IMR-90 (cell line): ENCODE data around the gene PRPF40B. TPM values are rescaled to one million over a fixed set of nuclear protein-coding genes. Genes with fewer than 3 reads are reported as not detected.

Experiments
- ATAC-seq: fragments of 200-7000 bp; cut with Tn5 transposase; 2 replicates; pipeline ENCODE4 v1.9.1; 2020; ENCODE audit warnings: low read depth, mild to moderate bottlenecking, moderate library complexity
- BruUV-seq: library from RNA; stranded (reverse); fragments of 400-500 nt; replicated peaks from 2 replicates; lab custom pipeline; 2021; lab: Mats Ljungman, UMichigan
- CTCF ChIA-PET: fragments of 300-600 bp; formaldehyde crosslinking; extraction: SDS; loops from one replicate; lab custom pipeline; 2021; ENCODE audit warnings: antibody characterized with exemption; lab: Yijun Ruan, JAX
- POLR2A ChIA-PET: fragments of 300-600 bp; sonication (Branson Sonifier 250); formaldehyde crosslinking; loops from one replicate; lab custom pipeline; 2022; ENCODE audit warnings: antibody characterized with exemption; ENCODE audit not compliant: unreplicated experiment; lab: Charles Lee
- DNase-seq: peaks from one replicate; pipeline ENCODE4 v3.0.0; 2013
- H2AFZ ChIP-seq: replicated peaks from 2 replicates; pipeline ENCODE3; 2013; ENCODE audit warnings: low read length, mild to moderate bottlenecking; ENCODE audit not compliant: poor library complexity
- H2AK5ac ChIP-seq: 2 replicates; pipeline ENCODE4 v1.6.1; 2013; ENCODE audit warnings: low read depth, low read length, inconsistent platforms
- H2AK9ac ChIP-seq: replicated peaks from 2 replicates; pipeline ENCODE3; 2013; ENCODE audit warnings: mild to moderate bottlenecking, low read depth, low read length, moderate library complexity; ENCODE audit not compliant: poor library complexity
- H2BK120ac ChIP-seq: 2 replicates; pipeline ENCODE4 v1.6.1; 2013; ENCODE audit warnings: low read depth, low read length, inconsistent platforms
- H2BK15ac ChIP-seq: 3 replicates; pipeline ENCODE4 v1.6.1; 2013; ENCODE audit warnings: low read depth, low read length, inconsistent platforms
- H2BK20ac ChIP-seq: 2 replicates; pipeline ENCODE4 v1.6.1; 2013; ENCODE audit warnings: low read depth, mild to moderate bottlenecking, inconsistent platforms, low read length, moderate library complexity
- H2BK5ac ChIP-seq: 2 replicates; pipeline ENCODE4 v1.6.1; 2013; ENCODE audit warnings: mild to moderate bottlenecking, low read depth, low read length, inconsistent platforms; ENCODE audit not compliant: poor library complexity, severe bottlenecking
- H3K14ac ChIP-seq: replicated peaks from 2 replicates; pipeline ENCODE4 v1.6.1; 2013; ENCODE audit warnings: low read depth, low read length, inconsistent platforms
- H3K18ac ChIP-seq: 2 replicates; pipeline ENCODE4 v1.6.1; 2013; ENCODE audit warnings: low read depth, low read length, control low read depth
- H3K23ac ChIP-seq: 2 replicates; pipeline ENCODE4 v1.6.1; 2013; ENCODE audit warnings: low read depth, low read length, inconsistent platforms
- H3K27ac ChIP-seq: 2 replicates; pipeline ENCODE4 v1.5.1; 2013; ENCODE audit warnings: mild to moderate bottlenecking, control low read depth, low read length; ENCODE audit not compliant: insufficient read depth
- H3K27me3 ChIP-seq: 2 replicates; pipeline ENCODE4 v1.6.1; 2013; ENCODE audit warnings: low read length; ENCODE audit not compliant: control insufficient read depth, insufficient read depth
- H3K36me3 ChIP-seq: 2 replicates; pipeline ENCODE4 v1.6.1; 2013; ENCODE audit warnings: low read length, mixed read lengths; ENCODE audit not compliant: control insufficient read depth, insufficient read depth
- H3K4ac ChIP-seq: 2 replicates; pipeline ENCODE4 v1.6.1; 2013; ENCODE audit warnings: low read depth, low read length, inconsistent platforms
- H3K4me1 ChIP-seq: 2 replicates; pipeline ENCODE4 v1.6.1; 2013; ENCODE audit warnings: low read length, mixed read lengths; ENCODE audit not compliant: control insufficient read depth, insufficient read depth
- H3K4me2 ChIP-seq: 2 replicates; pipeline ENCODE4 v1.6.1; 2013; ENCODE audit warnings: low read depth, mild to moderate bottlenecking, control low read depth, low read length, moderate library complexity
- H3K4me3 ChIP-seq: 2 replicates; pipeline ENCODE4 v1.5.1; 2013; ENCODE audit warnings: low read depth, mild to moderate bottlenecking, control low read depth, low read length, moderate library complexity; ENCODE audit not compliant: insufficient read depth
- H3K56ac ChIP-seq: 2 replicates; pipeline ENCODE4 v1.6.1; 2013; ENCODE audit warnings: low read length, inconsistent platforms; ENCODE audit not compliant: insufficient read depth; ENCODE audit errors: extremely low read depth
- H3K79me1 ChIP-seq, 2 experiments: 2 replicates each; pipeline ENCODE4 v1.6.1; 2013; ENCODE audit warnings: low read length in 2 of 2, inconsistent platforms in 1 of 2, low read depth in 1 of 2
- H3K9ac ChIP-seq: 2 replicates; pipeline ENCODE4 v1.6.1; 2013; ENCODE audit warnings: low read depth, low read length, control low read depth
- H3K9me1 ChIP-seq: 2 replicates; pipeline ENCODE4 v1.6.1; 2013; ENCODE audit warnings: low read length, inconsistent platforms; ENCODE audit not compliant: insufficient read depth
- H3K9me3 ChIP-seq: 2 replicates; pipeline ENCODE4 v1.6.1; 2013; ENCODE audit warnings: low read length; ENCODE audit not compliant: control insufficient read depth, insufficient read depth
- H4K20me1 ChIP-seq: 2 replicates; pipeline ENCODE4 v1.6.1; 2013; ENCODE audit warnings: low read length, inconsistent platforms; ENCODE audit not compliant: insufficient read depth
- H4K5ac ChIP-seq: 2 replicates; pipeline ENCODE4 v1.6.1; 2013; ENCODE audit warnings: mild to moderate bottlenecking, low read depth, low read length, control low read depth
- H4K8ac ChIP-seq, 2 experiments: 2 replicates each; pipeline ENCODE4 v1.6.1; 2013; ENCODE audit warnings: low read depth in 2 of 2, low read length in 2 of 2, control low read depth in 1 of 2, inconsistent platforms in 1 of 2
- H4K91ac ChIP-seq: 2 replicates; pipeline ENCODE4 v1.6.1; 2013; ENCODE audit warnings: low read depth, low read length, inconsistent platforms; ENCODE audit not compliant: insufficient read depth
- BHLHE40 ChIP-seq: fragments of 150-350 bp; IDR thresholded peaks from 2 replicates; pipeline ENCODE4 v1.6.1; 2016; ENCODE audit warnings: mild to moderate bottlenecking, low read depth, low read length
- CEBPB ChIP-seq: IDR thresholded peaks from 2 replicates; pipeline ENCODE4 v1.6.1; 2012; ENCODE audit warnings: low read depth, low read length, improper control_type of control experiment
- MAZ ChIP-seq: IDR thresholded peaks from 2 replicates; pipeline ENCODE4 v1.6.1; 2012; ENCODE audit warnings: low read depth, mild to moderate bottlenecking, low read length, improper control_type of control experiment, moderate library complexity, borderline replicate concordance
- MXI1 ChIP-seq: IDR thresholded peaks from 2 replicates; pipeline ENCODE4 v1.6.1; 2012; ENCODE audit warnings: low read depth, mild to moderate bottlenecking, low read length, moderate library complexity, borderline replicate concordance
- NFE2L2 ChIP-seq: fragments of 150-350 bp; IDR thresholded peaks from 2 replicates; pipeline ENCODE4 v1.6.1; 2016; ENCODE audit warnings: low read depth, mild to moderate bottlenecking, low read length
- RAD21 ChIP-seq: IDR thresholded peaks from 2 replicates; pipeline ENCODE4 v1.6.1; 2012; ENCODE audit warnings: low read length, improper control_type of control experiment
- RCOR1 ChIP-seq: IDR thresholded peaks from 2 replicates; pipeline ENCODE4 v1.6.1; 2012; ENCODE audit warnings: mild to moderate bottlenecking, low read length, improper control_type of control experiment; ENCODE audit not compliant: insufficient replicate concordance
- RFX5 ChIP-seq: IDR thresholded peaks from 2 replicates; pipeline ENCODE4 v1.8.0; 2012; ENCODE audit warnings: low read depth, mild to moderate bottlenecking, low read length, moderate library complexity
- SMC3 ChIP-seq: fragments of 150-350 bp; IDR thresholded peaks from 2 replicates; pipeline ENCODE4 v1.6.1; 2016; ENCODE audit warnings: low read depth, mild to moderate bottlenecking, antibody characterized with exemption, low read length, moderate library complexity
- WGBS, 2 experiments: methylation state at CpG; one replicate each; pipeline versions ENCODE4 v1.1.5 to v1.1.7; 2013; ENCODE audit warnings: missing lambda C conversion rate in 2 of 2; ENCODE audit not compliant: insufficient read length in 1 of 2; ENCODE audit errors: extremely low coverage in 2 of 2; 5-methylcytosine and 5-hydroxymethylcytosine counted together
- dilution Hi-C: fragments of 300-500 bp; cut with HindIII; formaldehyde crosslinking; loops from one replicate; pipeline ENCODE4 v1.14.3; 2018; ENCODE audit warnings: low sequenced_read_pairs; ENCODE audit not compliant: unreplicated experiment
- in situ Hi-C: fragments of 300-500 bp; cut with MboI; formaldehyde crosslinking; loops from 3 replicates; pipeline ENCODE4 v1.14.3; 2019; ENCODE audit warnings: low sequenced_read_pairs, inconsistent platforms, mixed read lengths
- intact Hi-C: fragments of 100-400 bp; cut with micrococcal nuclease; formaldehyde crosslinking; loops from 2 replicates; pipeline ENCODE4 v1.10.0; 2022
- polyA plus RNA-seq, 3 experiments: library from polyadenylated mRNA; depleted of rRNA; stranded (reverse); fragments of >200 nt; gene quantifications; 2 replicates each; pipeline ENCODE4 v1.2.3, GENCODE V29; 2012; ENCODE audit warnings: low replicate concordance in 1 of 3
- total RNA-seq: library from RNA; depleted of rRNA; stranded (reverse); fragments of >200 nt; gene quantifications from 2 replicates; pipeline ENCODE4 v1.2.3, GENCODE V29; 2012
- TF ChIP-seq, protein P1 (sequence below): conservative IDR thresholded peaks from 2 replicates; pipeline ENCODE4 v1.5.1; 2012; ENCODE audit warnings: mild to moderate bottlenecking, low read depth, low read length, improper control_type of control experiment
- TF ChIP-seq, protein P2 (sequence below): fragments of 150-350 bp; IDR thresholded peaks from 2 replicates; pipeline ENCODE4 v1.6.1; 2017; ENCODE audit warnings: mild to moderate bottlenecking, antibody characterized with exemption, low read length, low read depth

Gene PRPF40B
- total and polyA plus RNA-seq, 2 of the 4 experiments (the other 2 are of a cell fraction): 5.0 to 11.8 TPM

DNA sequence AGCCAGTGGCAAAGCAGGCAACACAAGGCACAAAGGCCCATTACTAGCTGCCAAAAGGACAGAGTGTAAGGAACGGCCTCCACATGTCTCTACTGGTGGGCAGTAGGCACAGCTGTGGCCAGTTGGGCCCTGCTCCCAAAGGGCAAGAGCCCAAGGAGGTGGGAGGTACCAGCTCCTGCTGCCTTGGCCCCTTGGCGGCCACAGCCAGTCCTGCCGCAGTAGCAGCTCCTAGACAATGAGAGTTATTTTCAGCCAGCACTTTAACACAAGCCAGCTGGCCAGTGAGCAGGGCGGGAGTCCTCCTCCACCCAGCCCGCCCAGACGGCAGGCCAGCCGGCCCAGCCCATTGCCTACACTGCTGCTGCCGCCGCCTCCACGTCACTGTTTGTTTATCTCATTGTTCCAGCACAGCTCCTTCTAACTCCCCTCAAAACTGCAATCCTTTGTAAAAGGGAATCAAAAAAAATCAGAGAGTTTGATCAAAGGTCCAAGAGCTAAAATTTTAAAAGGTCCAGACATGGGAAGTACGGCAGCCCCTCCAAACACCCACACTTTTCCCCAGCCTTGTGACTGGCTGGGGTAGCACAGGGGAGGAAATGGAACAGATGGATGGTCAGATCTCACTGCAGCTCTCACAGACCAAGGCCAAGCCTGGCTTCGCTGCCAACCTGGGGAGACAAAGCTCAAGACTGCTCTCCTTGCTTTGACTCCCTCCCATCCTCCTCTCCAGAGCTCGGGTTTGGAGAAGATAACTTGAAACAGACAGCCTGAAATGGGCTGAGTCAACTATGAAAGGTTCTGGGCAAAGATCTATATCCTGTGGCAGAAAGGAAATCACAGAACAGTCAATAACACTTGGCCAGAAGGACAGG, 50.3 kb downstream of the PRPF40B start (continued):
- TF ChIP-seq MAZ (peak; percentile 83; the same call in 1 of the 2 replicates), RAD21 (peak; percentile 42), BHLHE40 (no peak)

DNA sequence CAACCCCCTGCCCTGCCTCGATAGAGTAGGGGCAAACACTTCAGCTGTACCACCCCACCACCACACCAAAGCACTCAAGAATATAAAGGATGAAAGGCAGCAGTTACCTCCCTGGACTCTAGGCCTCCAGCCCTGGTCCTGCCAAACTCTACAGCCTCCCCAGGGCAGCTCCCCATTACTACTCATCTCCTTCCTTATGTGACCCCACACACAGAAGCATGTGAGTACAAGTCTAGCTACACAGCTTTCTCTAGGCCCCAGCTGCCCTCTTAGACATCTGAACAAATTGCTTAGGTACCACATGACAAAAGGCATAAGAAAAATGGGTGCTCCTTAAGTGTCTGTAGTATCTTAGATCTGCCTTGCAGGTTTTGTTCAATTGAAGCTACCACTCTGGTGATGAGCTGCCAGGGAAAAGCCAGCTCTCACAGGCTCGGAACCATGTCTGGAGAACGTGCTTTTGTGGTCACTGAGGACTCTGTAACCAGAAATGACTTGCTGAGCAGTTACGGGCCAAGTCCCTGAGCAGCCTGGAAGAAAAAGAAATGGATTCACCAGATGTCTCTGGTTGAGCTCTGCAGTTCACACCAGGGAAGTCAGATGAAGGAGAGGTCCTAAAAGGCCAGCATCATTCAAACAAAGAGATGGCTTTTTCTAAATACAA, 51.1 kb downstream of the PRPF40B start:
- H2BK5ac ChIP-seq: peak overlapping the region; percentile 67
- H3K9me3 ChIP-seq: no peaks in the 10 kb centered on the region
- peak overlapping the region; percentile 90 for H4K91ac ChIP-seq
- H4K20me1 ChIP-seq: no peaks in the 10 kb centered on the region
- H3K27me3 ChIP-seq: no peaks in the 10 kb centered on the region
- H3K4ac ChIP-seq: peak overlapping the region; percentile 87
- H2BK15ac ChIP-seq: peak overlapping the region; percentile 71; the same call in 2 of the 3 replicates
- H3K4me3 ChIP-seq: no peak overlapping the region
- H3K36me3 ChIP-seq: no peaks in the 10 kb centered on the region
- ChIA-PET POLR2A (no interaction called here), CTCF (interaction anchor here (1.2 kb wide), 1 partner anchor 12 kb away, joined by 5 read pairs; no protein-coding TSS in a partner anchor)
- H2BK20ac ChIP-seq: peak overlapping the region; percentile 70
- H2AFZ ChIP-seq: peak overlapping the region; percentile 34
- in situ Hi-C loops: no loop called here
- peak overlapping the region; percentile 65 for H3K18ac ChIP-seq
- peak overlapping the region; percentile 9 for H2AK9ac ChIP-seq
- H3K79me1 ChIP-seq: peaks cover 41 to 84% of the 10 kb centered on the region in 2 experiments
- peak overlapping the region; percentile 58 for H3K9ac ChIP-seq
- intact Hi-C loops: no loop called here
- BruUV-seq: no TSS peak
- H4K5ac ChIP-seq: peak overlapping the region; percentile 74
- peak overlapping the region; percentile 89 to 92 for H4K8ac ChIP-seq
- H3K4me1 ChIP-seq: peaks cover 37% of the 10 kb centered on the region
- peaks cover 37% of the 10 kb centered on the region for H3K9me1 ChIP-seq
- peak overlapping the region; percentile 47 for H3K14ac ChIP-seq
- ATAC-seq (no peak; the same call in 1 of the 2 replicates), DNase-seq (peak; percentile 41)
- H2BK120ac ChIP-seq: peak overlapping the region; percentile 87
- dilution Hi-C loops: no loop called here
- H3K27ac ChIP-seq: peak overlapping the region; percentile 85
- H3K56ac ChIP-seq: peak overlapping the region; percentile 80; the same call in 1 of the 2 replicates
- H3K4me2 ChIP-seq: peak overlapping the region; percentile 57
- peak overlapping the region; percentile 44 for H3K23ac ChIP-seq
- WGBS, 2 experiments: 0% methylated on average over 1 of the region's 4 CpGs; no CpG with 5 or more reads in 1 of the 2 experiments
- peak overlapping the region; percentile 75 for H2AK5ac ChIP-seq
- TF ChIP-seq, protein P1, sequence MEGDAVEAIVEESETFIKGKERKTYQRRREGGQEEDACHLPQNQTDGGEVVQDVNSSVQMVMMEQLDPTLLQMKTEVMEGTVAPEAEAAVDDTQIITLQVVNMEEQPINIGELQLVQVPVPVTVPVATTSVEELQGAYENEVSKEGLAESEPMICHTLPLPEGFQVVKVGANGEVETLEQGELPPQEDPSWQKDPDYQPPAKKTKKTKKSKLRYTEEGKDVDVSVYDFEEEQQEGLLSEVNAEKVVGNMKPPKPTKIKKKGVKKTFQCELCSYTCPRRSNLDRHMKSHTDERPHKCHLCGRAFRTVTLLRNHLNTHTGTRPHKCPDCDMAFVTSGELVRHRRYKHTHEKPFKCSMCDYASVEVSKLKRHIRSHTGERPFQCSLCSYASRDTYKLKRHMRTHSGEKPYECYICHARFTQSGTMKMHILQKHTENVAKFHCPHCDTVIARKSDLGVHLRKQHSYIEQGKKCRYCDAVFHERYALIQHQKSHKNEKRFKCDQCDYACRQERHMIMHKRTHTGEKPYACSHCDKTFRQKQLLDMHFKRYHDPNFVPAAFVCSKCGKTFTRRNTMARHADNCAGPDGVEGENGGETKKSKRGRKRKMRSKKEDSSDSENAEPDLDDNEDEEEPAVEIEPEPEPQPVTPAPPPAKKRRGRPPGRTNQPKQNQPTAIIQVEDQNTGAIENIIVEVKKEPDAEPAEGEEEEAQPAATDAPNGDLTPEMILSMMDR: no peak
- TF ChIP-seq MAZ (no peak), NFE2L2 (no peak), RCOR1 (no peak), MXI1 (no peak), RFX5 (no peak), BHLHE40 (no peak), SMC3 (no peak), CEBPB (no peak)
- TF ChIP-seq, protein P2, sequence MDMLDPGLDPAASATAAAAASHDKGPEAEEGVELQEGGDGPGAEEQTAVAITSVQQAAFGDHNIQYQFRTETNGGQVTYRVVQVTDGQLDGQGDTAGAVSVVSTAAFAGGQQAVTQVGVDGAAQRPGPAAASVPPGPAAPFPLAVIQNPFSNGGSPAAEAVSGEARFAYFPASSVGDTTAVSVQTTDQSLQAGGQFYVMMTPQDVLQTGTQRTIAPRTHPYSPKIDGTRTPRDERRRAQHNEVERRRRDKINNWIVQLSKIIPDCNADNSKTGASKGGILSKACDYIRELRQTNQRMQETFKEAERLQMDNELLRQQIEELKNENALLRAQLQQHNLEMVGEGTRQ: no peak
